GM12878 (cell line): ENCODE measurements around the gene STX12. TPM values are rescaled to one million over a fixed set of nuclear protein-coding genes. Genes with fewer than 3 reads are reported as not detected.
A peak's percentile ranks its signal among the peaks of the same experiment; 100 is the strongest.

Experiments
- ATAC-seq: fragments of 200-7000 bp; cut with Tn5 transposase; 3 replicates; pipeline ENCODE4 v1.9.1; 2020; ENCODE audit warnings: mild to moderate bottlenecking, moderate library complexity
- BruUV-seq: library from RNA; stranded (reverse); fragments of 400-500 nt; replicated peaks from 2 replicates; lab custom pipeline; 2021; lab: Mats Ljungman, UMichigan
- CTCF ChIA-PET: fragments of 300-600 bp; sonication (Branson Sonifier 250); formaldehyde crosslinking; extraction: SDS; loops from one replicate; lab custom pipeline; 2021; ENCODE audit warnings: inconsistent platforms; lab: Yijun Ruan, JAX
- POLR2A ChIA-PET: fragments of 350-600 bp; formaldehyde crosslinking; extraction: SDS; loops from one replicate; lab custom pipeline; 2021; ENCODE audit warnings: inconsistent platforms; lab: Charles Lee
- RAD21 ChIA-PET: fragments of 300-600 bp; sonication (Branson Sonifier 250); formaldehyde crosslinking; loops from one replicate; lab custom pipeline; 2023; ENCODE audit warnings: antibody characterized with exemption; ENCODE audit not compliant: unreplicated experiment; lab: Charles Lee
- SMC1A ChIA-PET: fragments of 300-600 bp; sonication (Branson Sonifier 250); formaldehyde crosslinking; loops from one replicate; lab custom pipeline; 2023; ENCODE audit not compliant: unreplicated experiment, uncharacterized antibody; lab: Charles Lee
- DNase-seq: peaks from one replicate; pipeline ENCODE4 v3.0.0-alpha.2; 2011; ENCODE audit warnings: low read depth, low spot score
- FAIRE-seq: peaks from 3 replicates; lab custom pipeline; 2011; peaks lifted over from hg19 to GRCh38; lab: Jason Lieb, UNC
- H2AFZ ChIP-seq: 2 replicates; pipeline ENCODE4 v1.6.0; 2011; ENCODE audit warnings: low read depth, low read length, control low read depth; ENCODE audit not compliant: control insufficient read depth
- H3K27ac ChIP-seq: 2 replicates; pipeline ENCODE4 v1.5.1; 2011; ENCODE audit warnings: control low read depth; ENCODE audit not compliant: control insufficient read depth, insufficient read depth
- H3K27me3 ChIP-seq, 2 experiments: replicated peaks in 1 of 2; 2 replicates each; pipeline versions ENCODE4 v1.6.0 to v1.6.1; 2011; ENCODE audit warnings: low read length in 1 of 2; ENCODE audit not compliant: control insufficient read depth in 2 of 2, insufficient read depth in 2 of 2
- H3K36me3 ChIP-seq, 2 experiments: 2 replicates each; pipeline ENCODE4 v1.5.1; 2011; ENCODE audit warnings: low read length in 1 of 2; ENCODE audit not compliant: control insufficient read depth in 2 of 2, insufficient read depth in 2 of 2
- H3K4me1 ChIP-seq: 2 replicates; pipeline ENCODE4 v1.6.1; 2011; ENCODE audit warnings: mild to moderate bottlenecking, low read length, moderate library complexity, mixed read lengths; ENCODE audit not compliant: control insufficient read depth, insufficient read depth
- H3K4me2 ChIP-seq: 2 replicates; pipeline ENCODE4 v1.6.0; 2011; ENCODE audit warnings: control low read depth; ENCODE audit not compliant: control insufficient read depth, insufficient read depth
- H3K4me3 ChIP-seq: fragments of 200-600 bp; sonication (generic); 2 replicates; pipeline ENCODE4 v1.5.1; 2016
- H3K79me2 ChIP-seq: 2 replicates; pipeline ENCODE4 v1.6.0; 2011; ENCODE audit warnings: low read length; ENCODE audit not compliant: control insufficient read depth, insufficient read depth
- H3K9ac ChIP-seq: 2 replicates; pipeline ENCODE4 v1.8.0; 2011; ENCODE audit warnings: low read length, control low read depth, mixed read lengths; ENCODE audit not compliant: control insufficient read depth, insufficient read depth
- H3K9me3 ChIP-seq: replicated peaks from 3 replicates; pipeline ENCODE4 v1.5.1; 2011; ENCODE audit warnings: mild to moderate bottlenecking, low read length; ENCODE audit not compliant: control insufficient read depth, insufficient read depth
- H4K20me1 ChIP-seq: 2 replicates; pipeline ENCODE4 v1.6.0; 2011; ENCODE audit not compliant: control insufficient read depth, insufficient read depth
- ATF2 ChIP-seq: IDR thresholded peaks from 2 replicates; pipeline ENCODE4 v1.6.1; 2012; ENCODE audit warnings: low read length, inconsistent platforms
- BCL3 ChIP-seq: IDR thresholded peaks from 2 replicates; pipeline ENCODE4 v1.6.1; 2011; ENCODE audit warnings: borderline replicate concordance, low read depth, mild to moderate bottlenecking, moderate library complexity, low read length; ENCODE audit not compliant: insufficient read depth, poor library complexity, severe bottlenecking
- BMI1 ChIP-seq: fragments of 450-650 bp; IDR thresholded peaks from 2 replicates; pipeline ENCODE4 v1.6.1; 2016; ENCODE audit warnings: mild to moderate bottlenecking, moderate library complexity, borderline replicate concordance
- EED ChIP-seq: sonication (generic); IDR thresholded peaks from 2 replicates; pipeline ENCODE4 v1.6.1; 2016; ENCODE audit warnings: antibody characterized with exemption, low read depth
- RBBP5 ChIP-seq: fragments of 200-600 bp; sonication (generic); conservative IDR thresholded peaks from 2 replicates; pipeline ENCODE4 v1.6.1; 2016
- USF2 ChIP-seq: IDR thresholded peaks from 2 replicates; pipeline ENCODE4 v1.6.1; 2011; ENCODE audit warnings: low read depth, low read length, improper control_type of control experiment, borderline replicate concordance
- ZBTB33 ChIP-seq: fragments of 450-650 bp; IDR thresholded peaks from 2 replicates; pipeline ENCODE4 v1.6.1; 2017; ENCODE audit warnings: mild to moderate bottlenecking
- ZNF24 ChIP-seq: fragments of 450-650 bp; IDR thresholded peaks from 2 replicates; pipeline ENCODE4 v1.6.1; 2017; ENCODE audit warnings: antibody characterized with exemption, mild to moderate bottlenecking
- WGBS: methylation state at CpG from one replicate; pipeline ENCODE4 v1.1.6; 2016; ENCODE audit warnings: low lambda C conversion rate; ENCODE audit not compliant: insufficient replicate concordance, insufficient coverage; ENCODE audit errors: missing lambda C conversion rate; 5-methylcytosine and 5-hydroxymethylcytosine counted together
- in situ Hi-C: fragments of 300-500 bp; cut with MboI; formaldehyde crosslinking; loops from 9 replicates; pipeline ENCODE4 v1.14.3; 2018; ENCODE audit warnings: mixed read lengths
- intact Hi-C: fragments of 100-400 bp; cut with micrococcal nuclease; formaldehyde crosslinking; loops from one replicate; pipeline ENCODE4 v1.14.2; 2022; ENCODE audit not compliant: unreplicated experiment
- polyA plus RNA-seq, 11 experiments: library from polyadenylated mRNA; depleted of rRNA in 4 of 11; unstranded in 6 of 11; stranded (reverse) in 5 of 11; fragments of >200 nt; fragmentation: Nextera tagmentation in 4 of 11; fragmentation: Illumina TruSeq in 1 of 11; extraction: Ambion mirVana in 4 of 11; extraction: Trizol in 1 of 11; gene quantifications; 1 replicate in 1 of 11; 2 replicates in 10 of 11; pipeline versions ENCODE4 v1.2.1 to v1.2.3, GENCODE V29; 2011 to 2016; ENCODE audit warnings: inconsistent platforms in 2 of 11, missing spikeins in 2 of 11, low read depth in 1 of 11
- total RNA-seq, 4 experiments: library from RNA; depleted of rRNA in 3 of 4; stranded (reverse); fragments of >200 nt in 3 of 4; fragmentation: Illumina TruSeq in 1 of 4; extraction: Trizol in 1 of 4; gene quantifications; 2 replicates each; pipeline versions ENCODE4 v1.2.1 to v1.2.3, GENCODE V29; 2013 to 2021
- TF ChIP-seq, protein P1 (sequence below): fragments of 450-650 bp; IDR thresholded peaks from 2 replicates; pipeline ENCODE4 v1.6.1; 2017; ENCODE audit warnings: mild to moderate bottlenecking, moderate library complexity

Gene STX12
- total and polyA plus RNA-seq, 10 of the 15 experiments (the other 5 are each of a cell fraction or from before 2014, with no cell fraction given), result 20.2 to 35.0 (median 28.1) TPM

- 71% methylated on average over 9 of the region's 9 CpGs for WGBS
- Histone ChIP-seq H3K4me1 (peaks cover 11% of the 10 kb centered on the region), H3K4me3 (peak overlapping the region; percentile 46; the same call in 1 of the 2 replicates), H3K9me3 (no peaks in the 10 kb centered on the region), H3K9ac (peak overlapping the region; percentile 28; the same call in 1 of the 2 replicates), H2AFZ (peak overlapping the region; percentile 90), H3K27ac (peak overlapping the region; percentile 30), H3K36me3 (no peaks in the 10 kb centered on the region), H4K20me1 (no peaks in the 10 kb centered on the region), H3K79me2 (peaks cover 11% of the 10 kb centered on the region), H3K4me2 (peak overlapping the region; percentile 73), H3K27me3 (no peaks in the 10 kb centered on the region)
- ChIA-PET POLR2A (interaction anchor here (0.5 to 1.8 kb wide), 8 partner anchors 25 to 355 kb away, joined by 3 to 26 read pairs (median 6); partner anchors contain the start of genes IFI6, PPP1R8 and STX12), RAD21 (interaction anchor here (0.7 to 3.9 kb wide), 24 partner anchors 8 to 860 kb away, joined by 3 to 51 read pairs (median 4); partner anchors contain the start of genes IFI6, PPP1R8 and STX12), SMC1A (interaction anchor here (0.7 to 1.7 kb wide), 9 partner anchors 11 to 121 kb away, joined by 3 to 17 read pairs (median 8); partner anchors contain the start of genes AHDC1, IFI6 and STX12), CTCF (interaction anchor here (0.7 to 4.7 kb wide), 17 partner anchors 23 to 144 kb away, joined by 3 to 63 read pairs (median 3); partner anchors contain the start of genes IFI6 and STX12)
- no peak for DNase-seq
- in situ Hi-C loops (loop anchor here (5.0 kb wide), 1 partner anchor 53 kb away; the partner anchor contains the start of gene IFI6), intact Hi-C loops (loop anchor here (2.0 to 10.0 kb wide), 3 partner anchors 48 to 110 kb away; partner anchors contain the start of genes IFI6, PPP1R8 and STX12)
- TF ChIP-seq, protein P1, sequence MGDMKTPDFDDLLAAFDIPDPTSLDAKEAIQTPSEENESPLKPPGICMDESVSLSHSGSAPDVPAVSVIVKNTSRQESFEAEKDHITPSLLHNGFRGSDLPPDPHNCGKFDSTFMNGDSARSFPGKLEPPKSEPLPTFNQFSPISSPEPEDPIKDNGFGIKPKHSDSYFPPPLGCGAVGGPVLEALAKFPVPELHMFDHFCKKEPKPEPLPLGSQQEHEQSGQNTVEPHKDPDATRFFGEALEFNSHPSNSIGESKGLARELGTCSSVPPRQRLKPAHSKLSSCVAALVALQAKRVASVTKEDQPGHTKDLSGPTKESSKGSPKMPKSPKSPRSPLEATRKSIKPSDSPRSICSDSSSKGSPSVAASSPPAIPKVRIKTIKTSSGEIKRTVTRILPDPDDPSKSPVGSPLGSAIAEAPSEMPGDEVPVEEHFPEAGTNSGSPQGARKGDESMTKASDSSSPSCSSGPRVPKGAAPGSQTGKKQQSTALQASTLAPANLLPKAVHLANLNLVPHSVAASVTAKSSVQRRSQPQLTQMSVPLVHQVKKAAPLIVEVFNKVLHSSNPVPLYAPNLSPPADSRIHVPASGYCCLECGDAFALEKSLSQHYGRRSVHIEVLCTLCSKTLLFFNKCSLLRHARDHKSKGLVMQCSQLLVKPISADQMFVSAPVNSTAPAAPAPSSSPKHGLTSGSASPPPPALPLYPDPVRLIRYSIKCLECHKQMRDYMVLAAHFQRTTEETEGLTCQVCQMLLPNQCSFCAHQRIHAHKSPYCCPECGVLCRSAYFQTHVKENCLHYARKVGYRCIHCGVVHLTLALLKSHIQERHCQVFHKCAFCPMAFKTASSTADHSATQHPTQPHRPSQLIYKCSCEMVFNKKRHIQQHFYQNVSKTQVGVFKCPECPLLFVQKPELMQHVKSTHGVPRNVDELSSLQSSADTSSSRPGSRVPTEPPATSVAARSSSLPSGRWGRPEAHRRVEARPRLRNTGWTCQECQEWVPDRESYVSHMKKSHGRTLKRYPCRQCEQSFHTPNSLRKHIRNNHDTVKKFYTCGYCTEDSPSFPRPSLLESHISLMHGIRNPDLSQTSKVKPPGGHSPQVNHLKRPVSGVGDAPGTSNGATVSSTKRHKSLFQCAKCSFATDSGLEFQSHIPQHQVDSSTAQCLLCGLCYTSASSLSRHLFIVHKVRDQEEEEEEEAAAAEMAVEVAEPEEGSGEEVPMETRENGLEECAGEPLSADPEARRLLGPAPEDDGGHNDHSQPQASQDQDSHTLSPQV, result no peak
- no peak for TF ChIP-seq ATF2
- TF ChIP-seq RBBP5, result no peak
- TF ChIP-seq BCL3, result no peak
- no peak for TF ChIP-seq ZNF24
- TF ChIP-seq EED, result no peak
- no peak for TF ChIP-seq USF2
- TF ChIP-seq BMI1, result no peak
- TF ChIP-seq ZBTB33, result no peak
- ATAC-seq, result no peak
- no peak for FAIRE-seq
- TSS peak; percentile 85 for BruUV-seq
These were observed 48.1 kb upstream of the STX12 start for GRCh38 chr1:27724961-27725373.
